Vagina (tissue), 2 donors: ENCODE data around the gene SEMA4D. TPM values are rescaled to one million over a fixed set of nuclear protein-coding genes. Genes with fewer than 3 reads are reported as not detected.

ENCODE experiments used
- DNase-seq, 2 donors: peaks; one replicate each; pipeline ENCODE4 v3.0.0-alpha.2; 2017; ENCODE audit errors: extremely low spot score in 2 of 2
- H3K27ac ChIP-seq: fragments of 200-600 bp; sonication (generic); one replicate; pipeline ENCODE4 v1.5.1; 2019
- H3K27me3 ChIP-seq: fragments of 200-600 bp; sonication (generic); one replicate; pipeline ENCODE4 v1.5.1; 2019
- H3K36me3 ChIP-seq, 2 donors: fragments of 200-600 bp; sonication (generic); one replicate each; pipeline ENCODE4 v1.5.1; 2017 to 2019
- H3K4me1 ChIP-seq: fragments of 200-600 bp; sonication (generic); one replicate; pipeline ENCODE4 v1.5.1; 2019
- H3K4me3 ChIP-seq, 2 donors: fragments of 200-600 bp; sonication (generic); 1 replicate in 1 of 2; 2 replicates in 1 of 2; pipeline ENCODE4 v1.5.1; 2016 to 2019
- H3K9me3 ChIP-seq: fragments of 200-600 bp; sonication (generic); one replicate; pipeline ENCODE4 v1.5.1; 2019
- POLR2A ChIP-seq, 2 donors: fragments of 450-650 bp; IDR thresholded peaks; one replicate each; pipeline ENCODE4 v1.6.1; 2017; ENCODE audit warnings: antibody characterized with exemption in 2 of 2, mild to moderate bottlenecking in 2 of 2, moderate library complexity in 2 of 2
- POLR2AphosphoS5 ChIP-seq, 2 donors: sonication (generic); formaldehyde crosslinking; IDR thresholded peaks; one replicate each; pipeline ENCODE4 v1.9.0; 2017; ENCODE audit warnings: antibody characterized with exemption in 2 of 2, mild to moderate bottlenecking in 2 of 2, low read depth in 1 of 2; ENCODE audit not compliant: insufficient read depth in 1 of 2
- intact Hi-C: fragments of 100-400 bp; cut with DNase I; formaldehyde crosslinking; loops from one replicate; pipeline ENCODE4 v1.15.1; 2023
- total RNA-seq: library from RNA; depleted of rRNA; stranded (reverse); fragments of >200 nt; gene quantifications from one replicate; pipeline ENCODE4 v1.2.3, GENCODE V29; 2016
- TF ChIP-seq, protein P1 (sequence below), 3 experiments: fragments of 450-650 bp in 2 of 3; fragments of 200-600 bp in 1 of 3; sonication (generic) in 1 of 3; IDR thresholded peaks; one replicate each; pipeline ENCODE4 v1.5.1; 2017 to 2019; ENCODE audit warnings: antibody characterized with exemption in 3 of 3, mild to moderate bottlenecking in 2 of 3, moderate library complexity in 2 of 3

SEMA4D gene, protein sequence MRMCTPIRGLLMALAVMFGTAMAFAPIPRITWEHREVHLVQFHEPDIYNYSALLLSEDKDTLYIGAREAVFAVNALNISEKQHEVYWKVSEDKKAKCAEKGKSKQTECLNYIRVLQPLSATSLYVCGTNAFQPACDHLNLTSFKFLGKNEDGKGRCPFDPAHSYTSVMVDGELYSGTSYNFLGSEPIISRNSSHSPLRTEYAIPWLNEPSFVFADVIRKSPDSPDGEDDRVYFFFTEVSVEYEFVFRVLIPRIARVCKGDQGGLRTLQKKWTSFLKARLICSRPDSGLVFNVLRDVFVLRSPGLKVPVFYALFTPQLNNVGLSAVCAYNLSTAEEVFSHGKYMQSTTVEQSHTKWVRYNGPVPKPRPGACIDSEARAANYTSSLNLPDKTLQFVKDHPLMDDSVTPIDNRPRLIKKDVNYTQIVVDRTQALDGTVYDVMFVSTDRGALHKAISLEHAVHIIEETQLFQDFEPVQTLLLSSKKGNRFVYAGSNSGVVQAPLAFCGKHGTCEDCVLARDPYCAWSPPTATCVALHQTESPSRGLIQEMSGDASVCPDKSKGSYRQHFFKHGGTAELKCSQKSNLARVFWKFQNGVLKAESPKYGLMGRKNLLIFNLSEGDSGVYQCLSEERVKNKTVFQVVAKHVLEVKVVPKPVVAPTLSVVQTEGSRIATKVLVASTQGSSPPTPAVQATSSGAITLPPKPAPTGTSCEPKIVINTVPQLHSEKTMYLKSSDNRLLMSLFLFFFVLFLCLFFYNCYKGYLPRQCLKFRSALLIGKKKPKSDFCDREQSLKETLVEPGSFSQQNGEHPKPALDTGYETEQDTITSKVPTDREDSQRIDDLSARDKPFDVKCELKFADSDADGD
- 39.3 TPM for total RNA-seq

DNA sequence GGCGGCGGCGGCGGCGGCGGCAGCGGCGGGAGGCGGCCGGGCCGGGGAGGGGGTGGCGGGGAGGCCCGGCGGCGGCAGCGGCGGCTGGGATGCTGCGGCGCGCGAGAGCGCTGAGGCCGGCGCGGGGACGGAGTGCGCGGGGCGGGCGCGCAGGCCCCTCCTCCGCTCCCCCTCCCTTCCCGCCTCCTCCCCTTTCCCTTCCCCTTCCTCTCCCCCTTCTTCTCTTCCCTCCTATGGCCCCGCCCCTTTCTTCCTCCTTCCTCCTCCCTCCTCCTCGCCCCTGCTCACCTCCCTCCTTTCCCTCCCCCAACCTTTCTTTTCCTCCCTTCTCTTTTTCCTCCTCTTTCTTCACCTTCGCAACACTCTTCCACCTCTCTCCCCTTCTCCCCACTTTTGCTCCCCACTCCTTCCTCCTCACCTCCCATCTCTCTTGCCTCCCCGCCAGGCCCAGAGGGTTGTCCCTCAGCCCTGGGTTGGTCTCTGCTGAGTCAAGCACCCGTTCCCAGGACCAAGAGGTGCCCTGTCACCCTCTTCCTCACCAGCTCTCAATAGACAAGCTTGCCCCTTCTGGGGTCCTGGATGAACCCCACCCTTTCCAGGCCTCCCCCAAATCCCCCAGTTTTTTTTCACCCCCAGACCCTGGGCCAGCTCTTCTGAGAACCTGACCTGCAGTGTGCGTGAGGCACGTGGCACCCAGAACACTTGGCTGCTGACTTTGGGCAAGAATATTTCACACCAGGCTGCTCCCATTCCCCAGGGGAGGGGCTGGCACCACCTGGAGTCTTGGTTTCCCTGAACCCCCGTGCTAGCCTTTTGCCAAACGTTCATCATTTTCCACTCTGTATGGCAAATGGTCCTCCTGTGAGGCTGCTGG lies at the start of gene SEMA4D:
TSS of gene SEMA4D (minus strand) at position 136 of the 874 bp plus-strand sequence. CDS start 92,657 bp downstream, outside the sequence.
- TF ChIP-seq, protein P1, sequence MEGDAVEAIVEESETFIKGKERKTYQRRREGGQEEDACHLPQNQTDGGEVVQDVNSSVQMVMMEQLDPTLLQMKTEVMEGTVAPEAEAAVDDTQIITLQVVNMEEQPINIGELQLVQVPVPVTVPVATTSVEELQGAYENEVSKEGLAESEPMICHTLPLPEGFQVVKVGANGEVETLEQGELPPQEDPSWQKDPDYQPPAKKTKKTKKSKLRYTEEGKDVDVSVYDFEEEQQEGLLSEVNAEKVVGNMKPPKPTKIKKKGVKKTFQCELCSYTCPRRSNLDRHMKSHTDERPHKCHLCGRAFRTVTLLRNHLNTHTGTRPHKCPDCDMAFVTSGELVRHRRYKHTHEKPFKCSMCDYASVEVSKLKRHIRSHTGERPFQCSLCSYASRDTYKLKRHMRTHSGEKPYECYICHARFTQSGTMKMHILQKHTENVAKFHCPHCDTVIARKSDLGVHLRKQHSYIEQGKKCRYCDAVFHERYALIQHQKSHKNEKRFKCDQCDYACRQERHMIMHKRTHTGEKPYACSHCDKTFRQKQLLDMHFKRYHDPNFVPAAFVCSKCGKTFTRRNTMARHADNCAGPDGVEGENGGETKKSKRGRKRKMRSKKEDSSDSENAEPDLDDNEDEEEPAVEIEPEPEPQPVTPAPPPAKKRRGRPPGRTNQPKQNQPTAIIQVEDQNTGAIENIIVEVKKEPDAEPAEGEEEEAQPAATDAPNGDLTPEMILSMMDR (IDR thresholded peaks at IDR 0.05), result no peak
- TF ChIP-seq POLR2AphosphoS5 (IDR thresholded peaks at IDR 0.05; ENCODE audit: insufficient read depth in 1 of 2, low read depth in 1 of 2), result no peak
- no peak for TF ChIP-seq POLR2A (IDR thresholded peaks at IDR 0.05)
- DNase-seq, result no peak

DNA sequence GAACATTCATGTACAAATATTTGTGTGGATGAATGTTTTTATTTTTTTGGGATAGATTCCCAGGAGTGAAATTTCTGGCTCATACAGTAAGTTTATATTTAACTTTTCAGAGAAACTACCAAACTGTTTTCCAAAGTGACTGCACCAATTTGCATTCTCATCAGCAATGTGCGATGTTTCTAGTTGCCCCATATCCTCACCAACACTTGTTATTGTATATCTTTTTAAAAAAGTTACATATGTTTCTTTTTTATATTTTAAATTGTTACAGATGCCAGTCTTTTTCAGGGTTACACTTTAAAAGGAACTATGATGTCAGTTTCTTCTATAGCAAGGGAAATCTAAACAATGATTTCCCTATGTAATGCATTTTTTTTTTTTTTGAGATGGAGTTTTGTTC lies 49.1 kb upstream of the SEMA4D start:
- no peak for DNase-seq
- intact Hi-C loops, result no loop called here
- H3K36me3 ChIP-seq, result no peaks in the 10 kb centered on the region
- H3K9me3 ChIP-seq, result no peaks in the 10 kb centered on the region
- no peak overlapping the region for H3K4me3 ChIP-seq
- H3K4me1 ChIP-seq, result peaks cover 20% of the 10 kb centered on the region
- TF ChIP-seq POLR2AphosphoS5 (IDR thresholded peaks at IDR 0.05; ENCODE audit: insufficient read depth in 1 of 2, low read depth in 1 of 2), result no peak
- no peak for TF ChIP-seq POLR2A (IDR thresholded peaks at IDR 0.05)
- TF ChIP-seq, protein P1 (IDR thresholded peaks at IDR 0.05), result no peak
- no peak overlapping the region for H3K27ac ChIP-seq
- H3K27me3 ChIP-seq, result no peaks in the 10 kb centered on the region

More for the DNA sequence above, at the start of gene SEMA4D:
- no peaks in the 10 kb centered on the region for H3K9me3 ChIP-seq
- peak within 1 kb of the TSS; percentile 83 to 92 for H3K4me3 ChIP-seq
- no peaks in the 10 kb centered on the region for H3K27me3 ChIP-seq
- intact Hi-C loops, result no loop called here
- no peaks in the 10 kb centered on the region for H3K36me3 ChIP-seq
- peaks cover 43% of the 10 kb centered on the region for H3K4me1 ChIP-seq
- H3K27ac ChIP-seq, result peak within 1 kb of the TSS; percentile 77

DNA sequence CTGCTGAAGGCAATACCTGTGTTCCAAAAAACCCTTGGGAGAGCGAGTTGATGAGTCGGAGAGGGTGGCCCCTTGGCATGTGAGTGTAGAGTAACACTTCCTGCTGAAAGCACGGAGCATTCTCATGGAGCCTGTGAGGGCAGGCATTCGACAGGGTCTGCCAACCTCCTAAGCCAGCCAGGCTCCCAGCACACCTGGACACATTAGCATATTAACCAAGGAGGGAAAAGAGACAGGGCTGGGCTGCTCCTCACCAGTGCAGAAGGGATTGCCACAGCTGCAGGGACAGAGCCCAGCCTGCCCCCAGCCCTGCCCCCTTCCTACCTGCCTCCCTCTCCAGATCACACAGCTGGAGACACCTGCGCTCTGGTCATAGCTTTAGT lies 46.4 kb upstream of the SEMA4D start:
- H3K36me3 ChIP-seq, result no peaks in the 10 kb centered on the region
- H3K27ac ChIP-seq, result no peak overlapping the region
- intact Hi-C loops, result no loop called here
- no peak for DNase-seq
- no peaks in the 10 kb centered on the region for H3K27me3 ChIP-seq
- H3K4me3 ChIP-seq, result no peak overlapping the region
- H3K9me3 ChIP-seq, result no peaks in the 10 kb centered on the region
- TF ChIP-seq POLR2A (IDR thresholded peaks at IDR 0.05), result no peak
- TF ChIP-seq, protein P1 (IDR thresholded peaks at IDR 0.05), result no peak
- no peak for TF ChIP-seq POLR2AphosphoS5 (IDR thresholded peaks at IDR 0.05; ENCODE audit: insufficient read depth in 1 of 2, low read depth in 1 of 2)
- peaks cover 20% of the 10 kb centered on the region for H3K4me1 ChIP-seq

DNA sequence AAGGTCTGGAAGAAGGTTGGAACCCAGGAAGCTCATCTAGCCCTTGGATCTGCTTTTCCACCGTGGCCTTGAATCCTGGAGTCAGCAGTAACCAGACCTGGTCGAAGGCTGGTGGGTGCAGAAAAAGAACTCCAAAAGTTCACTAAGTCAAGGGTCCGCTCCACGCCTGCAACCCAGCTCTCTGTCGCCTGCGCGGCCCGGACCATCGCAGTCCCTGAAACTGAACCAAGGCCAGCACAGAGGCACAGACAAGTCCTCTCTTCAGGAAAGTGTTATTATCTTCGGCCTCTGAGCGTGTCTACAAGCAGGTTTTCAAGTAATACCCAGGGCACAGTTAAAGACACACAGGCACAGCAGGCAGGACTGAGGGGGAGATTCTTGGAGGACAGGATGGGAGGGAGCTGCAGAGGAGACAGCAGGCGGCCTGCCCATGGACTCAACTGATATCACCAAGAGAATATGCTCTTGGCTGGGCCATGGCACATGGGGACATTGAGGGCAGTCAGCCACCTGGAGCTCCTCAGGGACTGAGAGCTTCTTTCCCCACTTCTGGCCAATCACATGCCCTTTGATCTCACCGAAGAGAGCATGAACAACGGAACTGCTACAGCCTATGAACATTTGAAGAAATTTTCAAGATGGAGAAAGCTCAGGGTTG lies 45.8 kb upstream of the SEMA4D start:
- Histone ChIP-seq H3K4me1 (peaks cover 18% of the 10 kb centered on the region), H3K36me3 (no peaks in the 10 kb centered on the region), H3K9me3 (no peaks in the 10 kb centered on the region), H3K27me3 (no peaks in the 10 kb centered on the region), H3K27ac (no peak overlapping the region), H3K4me3 (no peak overlapping the region)
- intact Hi-C loops, result no loop called here
- no peak for DNase-seq
- TF ChIP-seq, protein P1 (IDR thresholded peaks at IDR 0.05), result no peak
